H1 (cell line): Measurements from ENCODE around the gene MCM8. TPM values are rescaled to one million over a fixed set of nuclear protein-coding genes. Genes with fewer than 3 reads are reported as not detected.

Experiments
- CTCF ChIA-PET: fragments of 300-600 bp; sonication (Branson Sonifier 250); formaldehyde crosslinking; loops from one replicate; lab custom pipeline; 2021; ENCODE audit not compliant: partially characterized antibody; lab: Charles Lee
- POLR2A ChIA-PET: fragments of 300-600 bp; sonication (Branson Sonifier 250); formaldehyde crosslinking; loops from one replicate; lab custom pipeline; 2021; ENCODE audit warnings: inconsistent platforms; ENCODE audit not compliant: partially characterized antibody; lab: Charles Lee
- DNase-seq, 2 experiments: peaks; one replicate each; pipeline versions ENCODE4 v3.0.0 to v3.0.0-alpha.2; 2010 to 2022; ENCODE audit warnings: low spot score in 2 of 2, low read depth in 1 of 2, mixed read lengths in 1 of 2
- FAIRE-seq: peaks from 2 replicates; lab custom pipeline; 2011; peaks lifted over from hg19 to GRCh38; lab: Jason Lieb, UNC
- H2AFZ ChIP-seq: 2 replicates; pipeline ENCODE4 v1.8.1; 2012; ENCODE audit warnings: low read length, inconsistent platforms
- H2AK5ac ChIP-seq: 2 replicates; pipeline ENCODE4 v1.6.1; 2013; ENCODE audit warnings: low read depth, low read length
- H2BK120ac ChIP-seq: replicated peaks from 2 replicates; pipeline ENCODE3; 2013; ENCODE audit warnings: low read depth, low read length, inconsistent platforms
- H2BK12ac ChIP-seq: 2 replicates; pipeline ENCODE4 v1.6.1; 2013; ENCODE audit warnings: low read depth, low read length
- H2BK15ac ChIP-seq: 2 replicates; pipeline ENCODE4 v1.6.1; 2013; ENCODE audit warnings: low read length
- H2BK20ac ChIP-seq: 2 replicates; pipeline ENCODE4 v1.6.1; 2013; ENCODE audit warnings: low read length
- H2BK5ac ChIP-seq: 2 replicates; pipeline ENCODE4 v1.6.1; 2013; ENCODE audit warnings: low read depth, low read length
- H3K14ac ChIP-seq: 2 replicates; pipeline ENCODE4 v1.6.1; 2013; ENCODE audit warnings: inconsistent platforms; ENCODE audit not compliant: insufficient read length
- H3K18ac ChIP-seq: 2 replicates; pipeline ENCODE4 v1.6.1; 2013; ENCODE audit warnings: low read length; ENCODE audit errors: extremely low read depth
- H3K23ac ChIP-seq: 2 replicates; pipeline ENCODE4 v1.6.1; 2013; ENCODE audit warnings: inconsistent platforms; ENCODE audit not compliant: insufficient read length
- H3K23me2 ChIP-seq: 2 replicates; pipeline ENCODE4 v1.6.1; 2013; ENCODE audit warnings: low read depth, low read length
- H3K27ac ChIP-seq: 2 replicates; pipeline ENCODE4 v1.6.1; 2011; ENCODE audit warnings: low read depth, low read length, inconsistent platforms
- H3K27me3 ChIP-seq, 4 experiments: replicated peaks in 1 of 4; 1 replicate in 1 of 4; 2 replicates in 3 of 4; pipeline versions ENCODE4 v1.6.1 to v1.8.1; 2011 to 2013; ENCODE audit warnings: low read length in 3 of 4, mild to moderate bottlenecking in 3 of 4, inconsistent platforms in 2 of 4, mixed read lengths in 2 of 4, moderate library complexity in 1 of 4; ENCODE audit not compliant: control insufficient read depth in 3 of 4, insufficient read depth in 3 of 4; ENCODE audit errors: extremely low read depth in 1 of 4
- H3K36me3 ChIP-seq, 4 experiments: 2 replicates each; pipeline versions ENCODE4 v1.6.1 to v1.8.1; 2011 to 2013; ENCODE audit warnings: mild to moderate bottlenecking in 4 of 4, low read length in 3 of 4, moderate library complexity in 2 of 4, control low read depth in 1 of 4, inconsistent platforms in 1 of 4; ENCODE audit not compliant: insufficient read depth in 4 of 4, control insufficient read depth in 2 of 4
- H3K4ac ChIP-seq: replicated peaks from 2 replicates; pipeline ENCODE3; 2013; ENCODE audit warnings: low read length, low read depth, mixed read lengths, inconsistent platforms; ENCODE audit not compliant: insufficient read length
- H3K4me1 ChIP-seq, 4 experiments: replicated peaks in 1 of 4; 1 replicate in 1 of 4; 2 replicates in 3 of 4; pipeline versions ENCODE4 v1.6.1 to v1.8.1; 2011 to 2013; ENCODE audit warnings: low read length in 3 of 4, inconsistent platforms in 2 of 4, mixed read lengths in 1 of 4; ENCODE audit not compliant: insufficient read depth in 4 of 4, control insufficient read depth in 3 of 4
- H3K4me2 ChIP-seq, 2 experiments: 2 replicates each; pipeline versions ENCODE4 v1.6.1 to v1.8.1; 2011 to 2013; ENCODE audit warnings: low read depth in 2 of 2, low read length in 2 of 2, control low read depth in 1 of 2, inconsistent platforms in 1 of 2, mild to moderate bottlenecking in 1 of 2; ENCODE audit not compliant: insufficient read depth in 1 of 2
- H3K4me3 ChIP-seq, 4 experiments: fragments of 200-600, 300-600 bp in 1 of 4; sonication (generic), shearing (Covaris generic), sonication (Bioruptor Twin) in 1 of 4; 2 replicates each; pipeline versions ENCODE4 v1.5.1 to v1.8.1; 2011 to 2016; ENCODE audit warnings: low read length in 4 of 4, low read depth in 3 of 4, control low read depth in 2 of 4, inconsistent platforms in 2 of 4, mild to moderate bottlenecking in 2 of 4, mixed read lengths in 1 of 4, moderate library complexity in 1 of 4; ENCODE audit not compliant: insufficient read depth in 2 of 4; ENCODE audit errors: extremely low read depth in 1 of 4
- H3K56ac ChIP-seq: replicated peaks from 2 replicates; pipeline ENCODE3; 2013; ENCODE audit warnings: low read depth, mild to moderate bottlenecking, mixed read lengths, low read length, inconsistent platforms; ENCODE audit not compliant: insufficient read length
- H3K79me1 ChIP-seq: 2 replicates; pipeline ENCODE4 v1.6.1; 2013; ENCODE audit warnings: low read depth, low read length, control low read depth
- H3K79me2 ChIP-seq, 2 experiments: 2 replicates each; pipeline versions ENCODE4 v1.6.1 to v1.8.1; 2012 to 2013; ENCODE audit warnings: low read length in 2 of 2, mild to moderate bottlenecking in 2 of 2, inconsistent platforms in 1 of 2; ENCODE audit not compliant: insufficient read depth in 2 of 2, control insufficient read depth in 1 of 2
- H3K9ac ChIP-seq, 4 experiments: replicated peaks in 1 of 4; 1 replicate in 1 of 4; 2 replicates in 3 of 4; pipeline versions ENCODE4 v1.6.1 to v1.8.1; 2011 to 2013; ENCODE audit warnings: low read depth in 3 of 4, low read length in 3 of 4, control low read depth in 2 of 4, mild to moderate bottlenecking in 2 of 4, moderate library complexity in 2 of 4, inconsistent platforms in 1 of 4; ENCODE audit errors: extremely low read depth in 1 of 4
- H3K9me3 ChIP-seq, 2 experiments: 2 replicates each; pipeline versions ENCODE4 v1.6.1 to v1.8.1; 2012 to 2013; ENCODE audit warnings: mild to moderate bottlenecking in 2 of 2, moderate library complexity in 2 of 2, control low read depth in 1 of 2, inconsistent platforms in 1 of 2, low read depth in 1 of 2, low read length in 1 of 2, mixed read lengths in 1 of 2; ENCODE audit not compliant: insufficient read depth in 2 of 2
- H4K20me1 ChIP-seq, 2 experiments: replicated peaks in 1 of 2; 2 replicates each; pipeline versions ENCODE3 to v1.8.1; 2011 to 2013; ENCODE audit warnings: inconsistent platforms in 2 of 2, low read length in 2 of 2, mild to moderate bottlenecking in 1 of 2; ENCODE audit not compliant: insufficient read depth in 2 of 2, control insufficient read depth in 1 of 2
- H4K5ac ChIP-seq: 2 replicates; pipeline ENCODE4 v1.6.1; 2013; ENCODE audit warnings: low read length, low read depth, mixed read lengths, inconsistent platforms; ENCODE audit not compliant: insufficient read length
- H4K8ac ChIP-seq: 2 replicates; pipeline ENCODE4 v1.8.0; 2013; ENCODE audit warnings: mild to moderate bottlenecking, moderate library complexity, low read length, inconsistent platforms; ENCODE audit not compliant: insufficient read depth; ENCODE audit errors: extremely low read depth
- H4K91ac ChIP-seq: replicated peaks from 2 replicates; pipeline ENCODE3; 2013; ENCODE audit warnings: low read length, mixed read lengths, inconsistent platforms; ENCODE audit not compliant: insufficient read length
- BCL11A ChIP-seq, 2 experiments: IDR thresholded peaks; one replicate each; pipeline ENCODE4 v1.6.1; 2011; ENCODE audit warnings: low read depth in 2 of 2, low read length in 2 of 2, mild to moderate bottlenecking in 2 of 2
- EP300 ChIP-seq, 2 experiments: IDR thresholded peaks; 1 replicate in 1 of 2; 2 replicates in 1 of 2; pipeline ENCODE4 v1.6.1; 2011 to 2012; ENCODE audit warnings: low read depth in 2 of 2, low read length in 2 of 2, mild to moderate bottlenecking in 2 of 2, borderline replicate concordance in 1 of 2, inconsistent platforms in 1 of 2, moderate library complexity in 1 of 2
- WGBS, 2 experiments: shearing (Covaris generic) in 1 of 2; methylation state at CpG; one replicate each; pipeline versions ENCODE4 v1.1.6 to v1.1.7; 2013 to 2015; ENCODE audit warnings: low lambda C conversion rate in 2 of 2, mixed read lengths in 2 of 2, inconsistent platforms in 1 of 2, low coverage in 1 of 2, missing lambda C conversion rate in 1 of 2; ENCODE audit not compliant: insufficient replicate concordance in 2 of 2, insufficient coverage in 1 of 2, insufficient read length in 1 of 2; ENCODE audit errors: extremely low coverage in 1 of 2, missing lambda C conversion rate in 1 of 2; 5-methylcytosine and 5-hydroxymethylcytosine counted together
- polyA plus RNA-seq, 7 experiments: library from polyadenylated mRNA; depleted of rRNA in 3 of 7; stranded (reverse) in 5 of 7; unstranded in 2 of 7; fragments of >200 nt in 5 of 7; fragments of 200-250 nt in 2 of 7; gene quantifications; 1 replicate in 5 of 7; 2 replicates in 1 of 7; 4 replicates in 1 of 7; pipeline versions ENCODE4 v1.2.1 to v1.2.3, GENCODE V29; 2011 to 2013; ENCODE audit warnings: missing spikeins in 2 of 7, mixed read lengths in 2 of 7
- total RNA-seq: library from RNA; stranded (reverse); fragmentation: NEBNext Ultra II Directional; extraction: Animal tissue kit (Norgen Biotek cat#: 25700); gene quantifications from 2 replicates; pipeline ENCODE4 v1.2.1, GENCODE V29; 2021

The MCM8 gene
- total and polyA plus RNA-seq, 2 of the 8 experiments (the other 6 are each of a cell fraction or from before 2014, with no cell fraction given) = 7.1 to 31.9 TPM

GRCh38 chr20:6029538-6029937 is 79.1 kb downstream of the MCM8 start:
- POLR2A ChIA-PET = no interaction called here
- no peaks in the 10 kb centered on the region for H3K4me1 ChIP-seq
- no peak overlapping the region for H4K8ac ChIP-seq
- H2AK5ac ChIP-seq = no peak overlapping the region
- no peak overlapping the region for H3K14ac ChIP-seq
- peaks cover 0 to 4% of the 10 kb centered on the region in 2 experiments for H4K20me1 ChIP-seq
- H3K27me3 ChIP-seq = no peaks in the 10 kb centered on the region
- no peaks in the 10 kb centered on the region for H3K23me2 ChIP-seq
- no peak overlapping the region for H2BK12ac ChIP-seq
- H3K79me1 ChIP-seq = no peaks in the 10 kb centered on the region
- H2BK15ac ChIP-seq = no peak overlapping the region
- H2BK20ac ChIP-seq = no peak overlapping the region
- H3K4me2 ChIP-seq = no peak overlapping the region
- peaks cover 3 to 24% (median 12%) of the 10 kb centered on the region in 4 experiments; a peak in 7 of 8 replicates for H3K36me3 ChIP-seq
- H3K4ac ChIP-seq = no peak overlapping the region
- H3K23ac ChIP-seq = no peak overlapping the region
- no peak overlapping the region for H2BK120ac ChIP-seq
- no peak overlapping the region for H3K27ac ChIP-seq
- H3K56ac ChIP-seq = no peak overlapping the region
- no peak overlapping the region for H4K5ac ChIP-seq
- H2BK5ac ChIP-seq = no peak overlapping the region
- TF ChIP-seq BCL11A (IDR thresholded peaks at IDR 0.05; ENCODE audit: low read depth in 2 of 2, low read length in 2 of 2) (no peak), EP300 (IDR thresholded peaks at IDR 0.05; ENCODE audit: borderline replicate concordance in 1 of 2, low read depth in 2 of 2, low read length in 2 of 2) (no peak)
- H3K79me2 ChIP-seq = no peaks in the 10 kb centered on the region; a peak in 1 of 4 replicates
- no peak overlapping the region for H3K9ac ChIP-seq
- H3K9me3 ChIP-seq = peaks cover 0 to 6% of the 10 kb centered on the region in 2 experiments; a peak in 1 of 4 replicates
- 95% methylated on average over 6 of the region's 6 CpGs; no CpG with 5 or more reads in 1 of the 2 experiments for WGBS, 2 experiments
- FAIRE-seq (no peak), DNase-seq (no peak)
- no peak overlapping the region for H4K91ac ChIP-seq
- no peak overlapping the region for H3K18ac ChIP-seq
- no peak overlapping the region for H2AFZ ChIP-seq
- CTCF ChIA-PET = interaction anchor here (1.7 to 2.1 kb wide), 2 partner anchors 45 to 500 kb away, joined by 7 to 8 read pairs; no protein-coding TSS in a partner anchor
- H3K4me3 ChIP-seq = no peak overlapping the region
